ENCODE measurements around the gene BDNF.

DNA sequence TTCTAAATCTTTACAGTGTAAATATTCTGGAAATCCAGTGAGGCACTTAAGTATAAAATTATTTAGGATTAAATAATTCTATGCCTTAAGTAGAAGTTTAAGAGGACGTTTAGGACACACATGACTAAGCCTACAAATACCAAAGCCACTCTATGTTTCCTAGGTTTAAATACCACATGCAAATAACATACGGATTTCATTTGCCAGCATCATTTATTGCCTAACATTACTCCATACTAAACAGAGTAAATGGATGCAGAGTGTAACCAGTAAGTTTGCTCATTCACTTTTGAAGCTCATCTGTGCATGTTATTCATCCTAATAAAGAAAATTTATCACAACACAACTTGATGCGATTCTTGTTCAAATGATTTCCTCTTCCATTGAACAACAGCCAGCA, 4.1 kb downstream of the BDNF start:
- TF ChIP-seq, protein P1, sequence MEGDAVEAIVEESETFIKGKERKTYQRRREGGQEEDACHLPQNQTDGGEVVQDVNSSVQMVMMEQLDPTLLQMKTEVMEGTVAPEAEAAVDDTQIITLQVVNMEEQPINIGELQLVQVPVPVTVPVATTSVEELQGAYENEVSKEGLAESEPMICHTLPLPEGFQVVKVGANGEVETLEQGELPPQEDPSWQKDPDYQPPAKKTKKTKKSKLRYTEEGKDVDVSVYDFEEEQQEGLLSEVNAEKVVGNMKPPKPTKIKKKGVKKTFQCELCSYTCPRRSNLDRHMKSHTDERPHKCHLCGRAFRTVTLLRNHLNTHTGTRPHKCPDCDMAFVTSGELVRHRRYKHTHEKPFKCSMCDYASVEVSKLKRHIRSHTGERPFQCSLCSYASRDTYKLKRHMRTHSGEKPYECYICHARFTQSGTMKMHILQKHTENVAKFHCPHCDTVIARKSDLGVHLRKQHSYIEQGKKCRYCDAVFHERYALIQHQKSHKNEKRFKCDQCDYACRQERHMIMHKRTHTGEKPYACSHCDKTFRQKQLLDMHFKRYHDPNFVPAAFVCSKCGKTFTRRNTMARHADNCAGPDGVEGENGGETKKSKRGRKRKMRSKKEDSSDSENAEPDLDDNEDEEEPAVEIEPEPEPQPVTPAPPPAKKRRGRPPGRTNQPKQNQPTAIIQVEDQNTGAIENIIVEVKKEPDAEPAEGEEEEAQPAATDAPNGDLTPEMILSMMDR (IDR thresholded peaks at IDR 0.05), result no peak
- TF ChIP-seq, protein P2, sequence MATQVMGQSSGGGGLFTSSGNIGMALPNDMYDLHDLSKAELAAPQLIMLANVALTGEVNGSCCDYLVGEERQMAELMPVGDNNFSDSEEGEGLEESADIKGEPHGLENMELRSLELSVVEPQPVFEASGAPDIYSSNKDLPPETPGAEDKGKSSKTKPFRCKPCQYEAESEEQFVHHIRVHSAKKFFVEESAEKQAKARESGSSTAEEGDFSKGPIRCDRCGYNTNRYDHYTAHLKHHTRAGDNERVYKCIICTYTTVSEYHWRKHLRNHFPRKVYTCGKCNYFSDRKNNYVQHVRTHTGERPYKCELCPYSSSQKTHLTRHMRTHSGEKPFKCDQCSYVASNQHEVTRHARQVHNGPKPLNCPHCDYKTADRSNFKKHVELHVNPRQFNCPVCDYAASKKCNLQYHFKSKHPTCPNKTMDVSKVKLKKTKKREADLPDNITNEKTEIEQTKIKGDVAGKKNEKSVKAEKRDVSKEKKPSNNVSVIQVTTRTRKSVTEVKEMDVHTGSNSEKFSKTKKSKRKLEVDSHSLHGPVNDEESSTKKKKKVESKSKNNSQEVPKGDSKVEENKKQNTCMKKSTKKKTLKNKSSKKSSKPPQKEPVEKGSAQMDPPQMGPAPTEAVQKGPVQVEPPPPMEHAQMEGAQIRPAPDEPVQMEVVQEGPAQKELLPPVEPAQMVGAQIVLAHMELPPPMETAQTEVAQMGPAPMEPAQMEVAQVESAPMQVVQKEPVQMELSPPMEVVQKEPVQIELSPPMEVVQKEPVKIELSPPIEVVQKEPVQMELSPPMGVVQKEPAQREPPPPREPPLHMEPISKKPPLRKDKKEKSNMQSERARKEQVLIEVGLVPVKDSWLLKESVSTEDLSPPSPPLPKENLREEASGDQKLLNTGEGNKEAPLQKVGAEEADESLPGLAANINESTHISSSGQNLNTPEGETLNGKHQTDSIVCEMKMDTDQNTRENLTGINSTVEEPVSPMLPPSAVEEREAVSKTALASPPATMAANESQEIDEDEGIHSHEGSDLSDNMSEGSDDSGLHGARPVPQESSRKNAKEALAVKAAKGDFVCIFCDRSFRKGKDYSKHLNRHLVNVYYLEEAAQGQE (IDR thresholded peaks at IDR 0.05; ENCODE audit: insufficient read depth in 1 of 2, low read depth in 2 of 2, low read length in 1 of 2), result no peak
- no peak for TF ChIP-seq SIN3A (IDR thresholded peaks at IDR 0.05; ENCODE audit: borderline replicate concordance, insufficient read depth, low read depth, low read length)

Measured in Panc1 (cell line).